Gastroesophageal sphincter (tissue), 4 donors: ENCODE results near the gene PI16. TPM values are rescaled to one million over a fixed set of nuclear protein-coding genes. Genes with fewer than 3 reads are reported as not detected.
A peak's percentile ranks its signal among the peaks of the same experiment; 100 is the strongest.

Source experiments
- ATAC-seq: fragments of 150-250 bp; one replicate; pipeline ENCODE4 v1.9.1; 2016; ENCODE audit warnings: mild to moderate bottlenecking, moderate library complexity
- H3K27ac ChIP-seq, 4 donors: fragments of 200-600 bp; sonication (generic) in 3 of 4; 1 replicate in 3 of 4; 2 replicates in 1 of 4; pipeline ENCODE4 v1.5.1; 2016 to 2019
- H3K27me3 ChIP-seq: fragments of 200-600 bp; sonication (generic); one replicate; pipeline ENCODE4 v1.5.1; 2019
- H3K36me3 ChIP-seq, 2 donors: fragments of 200-600 bp; sonication (generic); one replicate each; pipeline ENCODE4 v1.5.1; 2019; ENCODE audit warnings: control low read depth in 1 of 2
- H3K4me1 ChIP-seq, 3 donors: fragments of 200-600 bp; sonication (generic); 1 replicate in 2 of 3; 2 replicates in 1 of 3; pipeline ENCODE4 v1.5.1; 2016 to 2019; ENCODE audit warnings: control low read depth in 2 of 3
- H3K4me3 ChIP-seq, 2 donors: fragments of 200-600 bp; sonication (generic); one replicate each; pipeline ENCODE4 v1.5.1; 2019; ENCODE audit warnings: mild to moderate bottlenecking in 1 of 2, moderate library complexity in 1 of 2
- H3K9me3 ChIP-seq, 3 donors: fragments of 200-600 bp; sonication (generic); one replicate each; pipeline ENCODE4 v1.5.1; 2017 to 2019; ENCODE audit warnings: control low read depth in 2 of 3
- CTCF ChIP-seq, 4 experiments: fragments of 200-600 bp in 2 of 4; fragments of 450-650 bp in 2 of 4; sonication (generic) in 1 of 4; IDR thresholded peaks; one replicate each; pipeline ENCODE4 v1.5.1; 2017 to 2019; ENCODE audit warnings: antibody characterized with exemption in 4 of 4, mild to moderate bottlenecking in 2 of 4, moderate library complexity in 2 of 4
- EP300 ChIP-seq: sonication (generic); formaldehyde crosslinking; IDR thresholded peaks from one replicate; pipeline ENCODE4 v1.6.1; 2017; ENCODE audit warnings: antibody characterized with exemption, mild to moderate bottlenecking
- POLR2A ChIP-seq, 2 donors: fragments of 450-650 bp; IDR thresholded peaks; one replicate each; pipeline ENCODE4 v1.6.1; 2017; ENCODE audit warnings: antibody characterized with exemption in 2 of 2, mild to moderate bottlenecking in 2 of 2, moderate library complexity in 1 of 2
- POLR2AphosphoS5 ChIP-seq: sonication (generic); formaldehyde crosslinking; IDR thresholded peaks from one replicate; pipeline ENCODE4 v1.6.1; 2017; ENCODE audit warnings: antibody characterized with exemption
- WGBS, 2 donors: methylation state at CpG; one replicate each; pipeline ENCODE4 v1.1.5; 2018; ENCODE audit warnings: low coverage in 1 of 2; 5-methylcytosine and 5-hydroxymethylcytosine counted together
- total RNA-seq, 4 donors: library from RNA; depleted of rRNA; stranded (reverse); fragments of >200 nt; gene quantifications; one replicate each; pipeline ENCODE4 v1.1.0, GENCODE V29; 2016

PI16 gene
- total RNA-seq, 4 donors from 2014 or later: 21.6 to 53.5 (median 44.9) TPM

- H3K36me3 ChIP-seq: peaks cover 0 to 31% of the 10 kb centered on the region in 2 donors
- H3K4me3 ChIP-seq: no peak overlapping the region
- WGBS, 2 donors: no CpG with 5 or more reads among the region's 6 CpGs
- ATAC-seq: no peak
- H3K9me3 ChIP-seq: no peaks in the 10 kb centered on the region
- peak overlapping the region in 1 of 4 donors; percentile 33 for H3K27ac ChIP-seq
- H3K4me1 ChIP-seq: peaks cover 0 to 34% (median 0%) of the 10 kb centered on the region in 3 donors
- no peak for TF ChIP-seq CTCF (IDR thresholded peaks at IDR 0.05)
- TF ChIP-seq EP300: no peak
- no peak for TF ChIP-seq POLR2A (IDR thresholded peaks at IDR 0.05)
- TF ChIP-seq POLR2AphosphoS5: no peak
- H3K27me3 ChIP-seq: no peaks in the 10 kb centered on the region
These were observed 9.8 kb downstream of the PI16 start for GRCh38 chr6:36964349-36964748.

GRCh38 chr6:36964908-36965307 lies 10.4 kb downstream of the PI16 start:
- no peak overlapping the region for H3K4me3 ChIP-seq
- H3K27ac ChIP-seq: no peak overlapping the region
- TF ChIP-seq CTCF (IDR thresholded peaks at IDR 0.05) (no peak), POLR2A (IDR thresholded peaks at IDR 0.05) (no peak), EP300 (no peak), POLR2AphosphoS5 (no peak)
- peaks cover 0 to 35% (median 0%) of the 10 kb centered on the region in 3 donors for H3K4me1 ChIP-seq
- H3K36me3 ChIP-seq: peaks cover 0 to 36% of the 10 kb centered on the region in 2 donors
- no peak for ATAC-seq
- H3K27me3 ChIP-seq: no peaks in the 10 kb centered on the region
- no peaks in the 10 kb centered on the region for H3K9me3 ChIP-seq
- no CpG with 5 or more reads among the region's 4 CpGs for WGBS, 2 donors

GRCh38 chr6:36967301-36967700 lies 12.8 kb downstream of the PI16 start:
- peaks cover 0 to 60% of the 10 kb centered on the region in 2 donors for H3K36me3 ChIP-seq
- peaks cover 0 to 29% (median 0%) of the 10 kb centered on the region in 3 donors for H3K4me1 ChIP-seq
- H3K27me3 ChIP-seq: no peaks in the 10 kb centered on the region
- TF ChIP-seq POLR2AphosphoS5: no peak
- TF ChIP-seq EP300: no peak
- TF ChIP-seq CTCF (IDR thresholded peaks at IDR 0.05): no peak
- no peak for TF ChIP-seq POLR2A (IDR thresholded peaks at IDR 0.05)
- ATAC-seq: no peak
- peak overlapping the region in 2 of 4 donors; percentile 14 to 45 for H3K27ac ChIP-seq
- 36% methylated on average over 2 of the region's 3 CpGs; no CpG with 5 or more reads in 1 of the 2 donors for WGBS, 2 donors
- H3K4me3 ChIP-seq: no peak overlapping the region
- H3K9me3 ChIP-seq: no peaks in the 10 kb centered on the region

GRCh38 chr6:36967757-36968156 lies 13.2 kb downstream of the PI16 start:
- WGBS, 2 donors: 52 to 100% methylated on average over 1 to 3 of the region's 4 CpGs
- ATAC-seq: no peak
- no peaks in the 10 kb centered on the region for H3K27me3 ChIP-seq
- peak overlapping the region in 1 of 4 donors; percentile 14 for H3K27ac ChIP-seq
- no peak overlapping the region for H3K4me3 ChIP-seq
- no peak for TF ChIP-seq POLR2AphosphoS5
- no peak for TF ChIP-seq CTCF (IDR thresholded peaks at IDR 0.05)
- TF ChIP-seq POLR2A (IDR thresholded peaks at IDR 0.05): no peak
- no peak for TF ChIP-seq EP300
- no peaks in the 10 kb centered on the region for H3K9me3 ChIP-seq
- H3K4me1 ChIP-seq: peaks cover 0 to 29% (median 0%) of the 10 kb centered on the region in 3 donors
- H3K36me3 ChIP-seq: peaks cover 0 to 65% of the 10 kb centered on the region in 2 donors

- Histone ChIP-seq H3K27me3 (no peaks in the 10 kb centered on the region), H3K36me3 (peaks cover 0 to 72% of the 10 kb centered on the region in 2 donors), H3K4me3 (no peak overlapping the region), H3K4me1 (peaks cover 0 to 29% (median 0%) of the 10 kb centered on the region in 3 donors), H3K27ac (peak overlapping the region in 2 of 4 donors; percentile 17 to 19), H3K9me3 (no peaks in the 10 kb centered on the region)
- ATAC-seq: peak; percentile 52
- WGBS, 2 donors: 37 to 76% methylated on average over 3 to 9 of the region's 16 CpGs
- TF ChIP-seq POLR2AphosphoS5: no peak
- no peak for TF ChIP-seq POLR2A (IDR thresholded peaks at IDR 0.05)
- no peak for TF ChIP-seq CTCF (IDR thresholded peaks at IDR 0.05)
- no peak for TF ChIP-seq EP300
These were observed 13.9 kb downstream of the PI16 start for GRCh38 chr6:36968266-36968977.
